Body of pancreas (tissue), 4 donors: Measurements from ENCODE around the gene BIK.
A peak's percentile ranks its signal among the peaks of the same experiment; 100 is the strongest.

ENCODE experiments used
- POLR2A ChIP-seq, 3 donors: fragments of 450-650 bp; IDR thresholded peaks; one replicate each; pipeline ENCODE4 v1.6.1; 2016; ENCODE audit warnings: antibody characterized with exemption in 3 of 3, mild to moderate bottlenecking in 2 of 3
- TF ChIP-seq, protein P1 (sequence below), 7 experiments: fragments of 450-650 bp in 4 of 7; fragments of 200-600 bp in 3 of 7; sonication (generic) in 3 of 7; IDR thresholded peaks; one replicate each; pipeline ENCODE4 v1.5.1; 2016 to 2019; ENCODE audit warnings: antibody characterized with exemption in 7 of 7

DNA sequence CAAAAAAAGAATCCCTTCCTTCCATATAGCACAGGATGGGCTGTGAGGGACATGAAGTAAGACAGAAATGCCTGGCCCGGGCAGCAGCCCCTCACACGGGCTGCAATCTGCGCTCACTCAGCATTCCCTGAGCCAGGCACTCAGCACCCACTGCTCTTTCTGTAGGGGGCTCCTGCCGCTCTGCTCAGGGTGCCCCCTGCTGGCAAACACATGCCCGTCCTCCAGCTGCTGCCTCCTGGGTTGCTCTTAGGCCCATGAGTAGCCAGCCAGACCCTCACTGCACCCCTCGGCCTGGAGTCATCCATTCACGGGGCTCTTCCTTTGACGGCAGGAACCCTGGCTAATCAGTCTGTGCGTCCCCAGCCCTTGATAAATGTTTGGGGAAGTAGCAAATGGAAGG is 25.7 kb downstream of the BIK start:
- TF ChIP-seq, protein P1, sequence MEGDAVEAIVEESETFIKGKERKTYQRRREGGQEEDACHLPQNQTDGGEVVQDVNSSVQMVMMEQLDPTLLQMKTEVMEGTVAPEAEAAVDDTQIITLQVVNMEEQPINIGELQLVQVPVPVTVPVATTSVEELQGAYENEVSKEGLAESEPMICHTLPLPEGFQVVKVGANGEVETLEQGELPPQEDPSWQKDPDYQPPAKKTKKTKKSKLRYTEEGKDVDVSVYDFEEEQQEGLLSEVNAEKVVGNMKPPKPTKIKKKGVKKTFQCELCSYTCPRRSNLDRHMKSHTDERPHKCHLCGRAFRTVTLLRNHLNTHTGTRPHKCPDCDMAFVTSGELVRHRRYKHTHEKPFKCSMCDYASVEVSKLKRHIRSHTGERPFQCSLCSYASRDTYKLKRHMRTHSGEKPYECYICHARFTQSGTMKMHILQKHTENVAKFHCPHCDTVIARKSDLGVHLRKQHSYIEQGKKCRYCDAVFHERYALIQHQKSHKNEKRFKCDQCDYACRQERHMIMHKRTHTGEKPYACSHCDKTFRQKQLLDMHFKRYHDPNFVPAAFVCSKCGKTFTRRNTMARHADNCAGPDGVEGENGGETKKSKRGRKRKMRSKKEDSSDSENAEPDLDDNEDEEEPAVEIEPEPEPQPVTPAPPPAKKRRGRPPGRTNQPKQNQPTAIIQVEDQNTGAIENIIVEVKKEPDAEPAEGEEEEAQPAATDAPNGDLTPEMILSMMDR (IDR thresholded peaks at IDR 0.05): peak; percentile 27 to 46 (median 35)
- no peak for TF ChIP-seq POLR2A (IDR thresholded peaks at IDR 0.05)
